Choroid plexus epithelial cell (primary cell): ENCODE results near the gene ZC2HC1B.

Source experiments
- DNase-seq: peaks from one replicate; pipeline ENCODE4 v3.0.0-alpha.2; 2010; ENCODE audit warnings: low read depth
- H3K4me3 ChIP-seq: 2 replicates; pipeline ENCODE4 v1.5.1; 2011; ENCODE audit warnings: low read depth, mild to moderate bottlenecking, control low read depth, low read length, moderate library complexity
- TF ChIP-seq, protein P1 (sequence below): conservative IDR thresholded peaks from 2 replicates; pipeline ENCODE4 v1.5.1; 2011; ENCODE audit warnings: low read depth, mild to moderate bottlenecking, control low read depth, inconsistent platforms, low read length, moderate library complexity

Gene ZC2HC1B

DNA sequence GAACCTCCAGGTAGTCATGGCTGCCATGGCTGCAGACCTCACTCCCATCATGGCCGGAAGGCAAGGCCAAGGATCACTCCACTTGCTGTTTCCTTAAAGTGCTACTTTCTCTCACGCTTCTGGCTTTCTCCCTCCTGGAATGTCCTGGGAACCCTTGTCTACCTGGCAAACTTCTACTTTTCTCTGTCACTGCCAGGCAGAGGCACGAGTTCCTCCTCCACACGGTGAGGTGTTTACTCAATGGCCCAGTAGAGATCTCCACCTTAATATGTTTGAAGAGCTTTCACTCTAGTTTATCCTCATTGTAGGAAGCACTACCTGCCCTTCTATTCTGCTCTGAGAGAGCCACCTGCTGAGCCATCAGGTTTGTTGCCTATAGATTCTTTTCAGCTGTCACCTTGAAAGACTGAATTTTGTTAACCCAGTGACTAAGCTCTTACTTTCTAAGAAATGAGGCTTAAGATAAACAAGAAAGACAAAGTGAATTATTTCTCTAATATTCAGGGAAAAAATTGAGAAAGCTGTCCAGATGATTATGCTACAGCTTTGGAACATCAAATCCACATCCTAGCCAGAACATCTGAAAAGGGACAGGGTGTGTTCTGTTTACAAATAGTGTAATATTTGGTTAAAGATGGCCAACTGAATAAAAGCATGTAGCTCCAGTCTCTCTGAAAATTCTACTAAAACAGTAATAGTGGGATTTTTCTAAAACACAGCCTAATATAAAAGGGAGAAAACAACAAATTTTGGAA, 88.8 kb downstream of the ZC2HC1B start:
- TF ChIP-seq, protein P1, sequence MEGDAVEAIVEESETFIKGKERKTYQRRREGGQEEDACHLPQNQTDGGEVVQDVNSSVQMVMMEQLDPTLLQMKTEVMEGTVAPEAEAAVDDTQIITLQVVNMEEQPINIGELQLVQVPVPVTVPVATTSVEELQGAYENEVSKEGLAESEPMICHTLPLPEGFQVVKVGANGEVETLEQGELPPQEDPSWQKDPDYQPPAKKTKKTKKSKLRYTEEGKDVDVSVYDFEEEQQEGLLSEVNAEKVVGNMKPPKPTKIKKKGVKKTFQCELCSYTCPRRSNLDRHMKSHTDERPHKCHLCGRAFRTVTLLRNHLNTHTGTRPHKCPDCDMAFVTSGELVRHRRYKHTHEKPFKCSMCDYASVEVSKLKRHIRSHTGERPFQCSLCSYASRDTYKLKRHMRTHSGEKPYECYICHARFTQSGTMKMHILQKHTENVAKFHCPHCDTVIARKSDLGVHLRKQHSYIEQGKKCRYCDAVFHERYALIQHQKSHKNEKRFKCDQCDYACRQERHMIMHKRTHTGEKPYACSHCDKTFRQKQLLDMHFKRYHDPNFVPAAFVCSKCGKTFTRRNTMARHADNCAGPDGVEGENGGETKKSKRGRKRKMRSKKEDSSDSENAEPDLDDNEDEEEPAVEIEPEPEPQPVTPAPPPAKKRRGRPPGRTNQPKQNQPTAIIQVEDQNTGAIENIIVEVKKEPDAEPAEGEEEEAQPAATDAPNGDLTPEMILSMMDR = no peak

DNA sequence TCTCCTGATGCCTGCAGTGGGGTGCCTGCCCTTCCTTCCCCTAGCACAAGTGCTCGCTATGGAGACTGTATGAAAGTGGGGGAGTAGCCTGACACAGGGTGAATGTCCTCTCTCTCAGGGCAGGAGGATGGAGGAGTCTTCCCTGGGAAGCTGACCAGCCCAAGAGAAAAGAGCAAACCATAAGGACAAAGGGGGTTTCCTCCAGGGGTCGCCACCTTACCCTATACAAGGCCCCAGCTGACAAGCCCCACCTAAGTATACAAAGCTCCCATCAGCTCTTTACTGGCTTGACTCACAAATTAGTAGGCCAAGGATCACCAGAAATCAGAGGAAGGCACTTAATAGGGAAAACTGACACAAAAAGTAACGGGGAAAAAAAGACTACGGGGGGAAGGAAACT, 89.6 kb downstream of the ZC2HC1B start:
- no peak overlapping the region for H3K4me3 ChIP-seq
- TF ChIP-seq, protein P1 = no peak
- no peak for DNase-seq

More for the DNA sequence above, 88.8 kb downstream of the ZC2HC1B start:
- DNase-seq = no peak
- H3K4me3 ChIP-seq = no peak overlapping the region

DNA sequence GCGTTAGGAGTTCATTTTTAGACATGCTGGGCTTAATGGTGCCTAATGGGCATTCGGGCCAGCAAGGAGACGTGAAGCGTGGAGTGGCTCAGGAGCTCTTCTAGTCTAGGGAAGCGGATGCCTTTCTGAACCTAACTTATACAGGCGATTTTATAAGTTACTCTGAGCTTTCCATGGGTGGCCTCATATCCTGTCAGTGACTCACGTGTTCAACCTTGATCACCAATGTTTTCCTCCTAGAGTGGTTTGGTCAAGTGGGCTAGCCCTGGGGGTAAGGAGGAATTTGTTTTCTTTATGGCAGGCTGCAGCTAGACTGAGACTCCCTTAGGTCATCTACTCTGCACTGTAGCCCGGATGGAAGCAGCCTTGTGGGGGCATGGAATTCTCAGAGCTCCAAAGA, 91.7 kb downstream of the ZC2HC1B start:
- DNase-seq = no peak
- H3K4me3 ChIP-seq = no peak overlapping the region

DNA sequence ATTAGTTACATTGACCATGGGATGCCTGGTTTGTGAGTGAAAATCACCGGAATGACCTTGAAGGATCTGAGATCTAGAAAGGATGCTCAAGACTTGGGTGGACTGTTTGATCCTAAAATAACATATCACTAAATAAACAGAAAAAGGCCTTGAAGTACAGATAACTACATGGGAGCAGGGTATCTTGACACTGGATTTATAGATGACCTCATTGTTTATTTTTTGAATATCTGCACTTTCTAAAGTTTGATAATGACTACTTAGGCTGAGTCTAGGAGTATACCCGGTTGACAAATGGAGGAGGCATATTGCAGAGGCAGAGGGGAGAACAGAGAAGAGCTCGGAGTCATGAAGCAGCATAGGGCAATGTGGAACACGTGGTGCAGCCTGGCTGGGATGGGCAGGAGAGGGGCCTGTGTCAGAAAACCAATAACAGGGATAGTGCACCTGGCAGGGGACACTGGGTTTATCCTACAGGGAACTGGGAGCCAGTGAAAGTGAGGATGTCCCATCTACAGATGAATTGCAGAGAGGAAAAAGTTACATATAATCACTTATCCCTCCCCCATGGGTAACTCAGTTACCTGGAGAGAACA, 93.5 kb downstream of the ZC2HC1B start:
- TF ChIP-seq, protein P1 = no peak
- no peak overlapping the region for H3K4me3 ChIP-seq
- no peak for DNase-seq

More for the DNA sequence above, 91.7 kb downstream of the ZC2HC1B start:
- TF ChIP-seq, protein P1 = no peak

DNA sequence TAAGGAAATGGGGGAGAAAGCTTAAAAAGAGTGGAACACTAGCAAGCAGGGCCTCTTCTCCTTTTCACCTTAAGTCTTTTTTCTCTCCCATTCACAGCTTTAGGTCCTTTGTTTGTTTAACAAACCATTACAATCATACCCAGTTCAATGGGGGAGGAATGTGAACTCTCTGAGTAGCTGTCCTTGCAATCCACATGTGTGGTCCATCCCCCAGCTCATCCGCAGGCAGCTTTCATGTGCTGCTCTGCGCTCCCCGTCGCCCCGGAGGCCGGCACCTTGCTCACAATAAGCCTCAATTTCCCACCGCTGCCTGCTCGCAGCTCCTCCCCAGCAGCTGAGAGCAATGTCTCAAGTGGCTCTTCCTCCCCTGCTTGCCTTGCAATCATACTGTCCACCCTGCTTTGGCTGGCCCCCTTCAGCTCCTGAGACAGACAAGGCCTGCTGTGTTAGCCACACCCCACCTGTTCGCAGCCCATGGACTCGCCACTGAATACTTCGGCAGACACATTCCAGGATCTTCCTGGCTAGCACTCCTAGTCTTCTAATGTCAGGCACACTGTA, 94.6 kb downstream of the ZC2HC1B start:
- DNase-seq = no peak
- TF ChIP-seq, protein P1 = no peak
- H3K4me3 ChIP-seq = no peak overlapping the region

DNA sequence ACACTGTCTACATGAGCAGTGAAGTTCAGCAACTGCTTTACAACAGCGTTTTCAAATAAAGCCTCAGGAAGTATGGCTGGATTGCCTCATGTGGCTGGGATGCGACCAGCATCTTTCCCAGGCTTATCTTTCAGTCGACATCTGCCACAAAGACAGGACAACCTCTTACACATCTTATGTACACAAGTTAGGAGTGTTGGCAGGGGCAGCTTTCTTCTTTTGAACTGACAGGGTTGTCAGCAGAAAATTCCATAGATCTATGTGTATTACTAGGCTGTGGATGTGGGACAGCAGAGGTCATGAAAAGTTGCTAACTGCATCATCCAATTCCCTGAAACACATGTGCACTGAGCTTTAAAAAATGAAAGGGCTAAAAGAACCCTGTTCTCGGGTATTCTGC, 95.7 kb downstream of the ZC2HC1B start:
- H3K4me3 ChIP-seq = no peak overlapping the region
- DNase-seq = no peak
- TF ChIP-seq, protein P1 = no peak
